Measurements from ENCODE around the gene GRM5. TPM values are rescaled to one million over a fixed set of nuclear protein-coding genes. Genes with fewer than 3 reads are reported as not detected.
"Not testable (repeated sequence)": the region's sequence is repeated elsewhere in the genome, so short reads cannot be mapped to it uniquely, and the experiment has no call there.

GRM5 gene
- total RNA-seq, 1 experiment from 2014 or later = 0.22 TPM

DNA sequence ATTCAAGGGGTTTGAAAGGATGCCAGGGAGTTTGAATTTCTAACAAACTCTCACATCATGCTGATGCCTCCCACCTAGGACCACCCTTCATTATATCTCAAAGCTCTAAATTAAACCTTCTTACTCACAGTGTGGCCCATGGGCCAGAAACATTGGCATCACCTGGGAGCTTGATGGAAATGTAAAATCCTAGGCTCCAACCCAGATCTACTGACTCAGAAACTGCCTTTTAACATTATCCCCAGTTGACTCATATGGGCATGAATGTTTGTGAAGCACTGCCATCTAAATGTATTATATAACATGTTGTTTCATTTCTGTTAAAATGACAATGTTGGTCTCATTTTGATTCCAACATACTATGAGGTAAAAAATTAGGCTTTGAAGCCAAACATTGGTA is 90.3 kb downstream of the GRM5 start:
- DNase-seq (ENCODE audit: low read depth) = peak; percentile 55

DNA sequence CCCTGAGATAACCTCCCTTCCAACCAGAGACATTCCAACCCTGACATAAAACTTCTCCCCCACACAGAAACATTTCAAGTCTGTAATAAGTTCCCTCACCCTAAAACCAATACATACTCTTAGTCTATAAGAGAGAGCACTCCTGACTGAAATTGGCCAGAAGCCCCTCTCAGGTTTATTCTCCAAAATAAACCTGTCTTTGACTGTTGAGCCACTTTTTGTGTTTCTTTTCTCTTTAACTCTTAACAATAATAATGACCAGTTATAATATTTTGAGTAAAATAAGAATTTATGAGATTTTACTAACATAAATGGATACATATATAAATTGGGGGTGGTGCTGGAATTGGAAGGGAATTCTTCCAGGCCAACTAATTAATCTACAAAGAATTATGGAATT is 93.6 kb downstream of the GRM5 start:
- DNase-seq (ENCODE audit: low read depth) = no peak

DNA sequence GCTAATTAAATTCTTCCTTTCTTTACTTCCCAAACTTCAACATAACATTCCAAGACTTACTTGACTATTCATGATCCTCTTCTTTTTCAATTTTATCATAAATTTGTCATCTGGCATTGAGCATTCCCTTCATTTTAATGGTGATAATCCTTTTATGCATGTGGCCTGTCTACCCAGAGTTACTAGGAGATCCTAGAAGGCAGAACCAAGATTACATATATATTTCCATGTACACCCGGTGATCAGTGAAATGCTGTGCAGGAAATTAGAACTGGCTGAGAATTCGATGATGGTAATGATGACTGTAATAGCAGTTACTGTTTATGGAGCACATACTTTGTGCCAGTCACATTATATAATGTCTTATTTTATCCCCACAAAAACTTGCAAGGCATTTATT is 104.2 kb downstream of the GRM5 start:
- not testable (repeated sequence) for DNase-seq (ENCODE audit: low read depth)

DNA sequence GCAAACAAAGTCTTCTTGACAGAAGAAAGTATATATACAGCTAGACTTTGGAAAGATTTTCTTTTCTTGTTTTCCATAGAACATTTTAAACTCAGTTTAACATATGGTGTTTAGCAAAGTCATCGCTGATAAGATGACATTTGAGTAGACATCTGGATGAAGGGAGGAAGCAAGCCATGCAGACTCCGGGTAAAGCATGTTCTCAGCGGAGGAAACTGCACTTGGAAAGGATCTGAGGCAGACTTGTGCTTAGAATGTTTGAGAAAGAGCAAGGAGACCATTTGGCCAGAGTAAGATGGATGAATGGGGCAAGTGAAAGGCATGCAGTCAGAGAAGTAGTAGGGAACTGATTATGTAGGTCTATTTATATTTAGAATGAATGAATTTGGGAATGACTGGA is 105.9 kb downstream of the GRM5 start:
- not testable (repeated sequence) for DNase-seq (ENCODE audit: low read depth)

DNA sequence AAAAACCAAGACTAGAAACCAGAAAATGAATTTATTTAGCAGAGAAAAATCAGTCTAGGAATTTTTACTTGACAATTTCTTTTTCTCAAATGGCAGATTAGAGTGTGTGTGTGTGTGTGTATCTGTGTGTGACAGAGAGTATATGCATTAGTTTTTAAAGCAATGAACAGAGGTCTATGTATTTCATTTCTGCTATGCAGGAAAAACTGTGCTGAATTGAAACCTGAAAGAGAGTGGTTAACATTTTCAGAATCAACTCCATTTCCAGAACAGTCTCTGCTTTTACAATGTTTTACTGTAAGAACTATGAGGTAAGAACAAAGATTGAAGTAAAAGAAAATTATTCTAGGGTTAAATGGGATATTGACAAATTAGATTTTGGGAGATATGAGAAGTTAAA is 114.8 kb downstream of the GRM5 start:
- no peak for DNase-seq (ENCODE audit: low read depth)

DNA sequence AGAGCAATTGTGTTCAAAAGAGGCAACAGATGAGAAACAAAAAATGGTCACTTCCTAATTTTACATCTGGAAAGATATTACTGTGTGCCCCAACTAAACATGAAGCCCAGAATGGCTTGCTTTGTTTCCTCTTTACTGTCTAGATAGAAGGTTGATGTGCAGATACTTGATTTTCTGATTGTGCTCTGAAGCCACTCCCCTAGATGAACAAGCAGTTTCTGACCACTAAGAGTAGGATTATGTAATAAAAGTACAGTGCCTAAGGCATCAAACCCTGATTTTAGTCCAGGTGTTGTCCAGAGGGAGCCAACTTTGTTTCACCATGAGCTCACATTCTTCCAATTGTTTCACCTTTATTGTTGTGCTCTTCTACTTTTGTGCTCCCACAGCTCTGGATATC is 116.9 kb downstream of the GRM5 start:
- DNase-seq (ENCODE audit: low read depth) = peak; percentile 10

DNA sequence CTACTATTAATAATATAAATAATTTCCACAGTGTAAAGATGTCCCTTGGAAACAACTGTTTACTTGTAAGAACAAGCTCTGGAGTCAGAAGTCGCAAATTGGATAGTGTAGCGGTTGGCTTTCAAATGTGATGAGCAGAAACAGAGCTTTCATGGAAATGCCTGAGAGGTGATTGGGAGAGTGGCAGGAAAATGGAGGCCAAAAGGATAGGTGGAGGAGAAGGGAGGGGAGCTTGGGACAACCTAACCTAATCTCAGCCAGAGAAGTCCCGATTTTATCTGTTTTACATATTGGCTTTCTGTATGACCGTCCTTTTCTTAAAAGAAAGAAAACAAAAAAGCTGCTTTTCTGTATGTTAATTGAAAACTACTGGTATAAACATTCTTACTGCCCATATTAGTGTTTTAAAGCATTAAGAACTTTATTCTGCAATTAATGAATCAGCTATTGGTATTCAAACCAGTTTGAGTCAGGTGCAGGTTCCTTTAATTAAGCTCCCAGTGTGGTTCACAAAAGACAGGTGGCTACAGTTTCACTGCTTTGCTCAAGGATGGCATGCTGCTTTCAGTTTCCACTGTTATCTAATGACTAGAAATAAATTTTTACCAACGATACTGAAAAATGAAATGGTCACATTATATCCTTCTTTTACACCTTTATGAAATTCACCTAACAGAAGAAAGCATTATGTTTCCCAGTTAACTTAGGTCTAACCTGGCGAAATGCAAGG is 117.8 kb downstream of the GRM5 start:
- DNase-seq (ENCODE audit: low read depth) = not testable (repeated sequence)

DNA sequence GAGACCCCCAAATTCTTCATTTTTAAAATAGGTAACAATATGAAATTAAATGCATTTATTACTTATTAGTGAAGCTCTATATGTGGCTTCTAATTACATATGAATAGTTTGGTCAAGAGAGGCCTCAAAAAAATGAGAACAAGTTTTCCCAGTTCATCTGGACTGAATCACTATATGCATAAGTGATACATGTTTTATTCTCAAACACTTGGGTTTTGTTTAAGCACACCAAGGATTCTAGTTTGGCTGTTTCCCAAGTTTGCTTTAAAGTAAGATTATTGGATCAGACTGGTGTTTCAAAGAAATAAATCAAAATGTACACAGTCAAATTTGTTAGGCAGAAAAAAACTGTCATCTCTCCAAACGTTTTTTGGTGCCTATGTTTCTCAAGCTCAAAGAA is 136.1 kb downstream of the GRM5 start:
- DNase-seq (ENCODE audit: low read depth) = peak; percentile 19

DNA sequence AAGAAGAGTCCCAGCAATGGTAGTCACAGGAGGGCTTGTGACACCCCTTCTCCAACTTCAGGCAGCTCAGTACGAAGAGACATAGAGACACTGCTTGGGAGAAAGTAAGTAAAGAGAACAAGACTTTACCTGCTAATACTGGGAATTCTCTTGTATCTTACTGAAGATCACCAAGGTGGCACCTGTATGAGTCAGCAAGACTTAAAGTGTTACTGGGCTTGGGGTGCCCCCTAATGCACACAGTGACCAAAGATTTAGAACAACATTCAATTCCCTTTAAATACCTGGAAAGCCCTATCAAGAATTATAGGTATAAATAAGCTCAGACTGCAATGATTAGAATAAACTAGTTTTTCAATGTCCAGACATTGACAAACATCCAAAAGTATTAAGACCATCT is 148.7 kb downstream of the GRM5 start:
- not testable (repeated sequence) for DNase-seq (ENCODE audit: low read depth)

DNA sequence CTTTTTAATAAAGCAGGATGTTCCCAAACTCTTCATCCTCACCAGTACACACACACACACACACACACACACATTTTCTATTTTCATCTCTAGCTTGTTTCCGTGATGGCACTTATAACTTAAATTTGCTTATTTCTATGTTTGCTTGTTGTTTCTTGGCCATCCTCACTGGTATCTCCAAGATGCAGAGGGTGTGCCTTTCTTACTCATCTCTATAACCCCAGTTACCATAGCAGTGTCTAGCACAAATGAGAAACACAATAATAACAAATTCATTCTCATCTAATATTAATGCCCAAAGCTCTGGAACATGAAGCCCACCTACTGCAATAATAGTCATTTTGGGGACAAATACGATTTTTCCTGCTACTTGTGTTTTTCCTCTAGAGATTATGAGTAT is 156.3 kb downstream of the GRM5 start:
- DNase-seq (ENCODE audit: low read depth) = no peak

DNA sequence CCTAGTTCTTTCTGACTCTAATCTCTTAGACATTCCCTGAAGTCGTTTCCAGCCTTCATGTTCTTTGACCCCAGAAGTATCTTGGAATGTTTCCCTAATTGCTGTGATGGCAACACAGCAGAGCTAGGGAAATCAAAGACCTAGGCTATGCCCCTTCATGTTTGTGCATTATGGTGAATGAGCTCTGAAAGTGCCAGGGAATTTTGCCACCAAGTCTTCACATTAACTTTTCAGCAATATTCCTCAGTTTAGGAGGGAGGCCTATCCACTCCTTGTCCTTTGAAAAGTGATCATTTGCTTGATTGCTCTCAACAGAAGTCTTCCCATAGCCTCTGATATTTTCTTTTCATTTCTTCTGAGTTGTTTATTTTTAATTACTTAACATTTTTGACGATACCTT is 164.3 kb downstream of the GRM5 start:
- not testable (repeated sequence) for DNase-seq (ENCODE audit: low read depth)

DNA sequence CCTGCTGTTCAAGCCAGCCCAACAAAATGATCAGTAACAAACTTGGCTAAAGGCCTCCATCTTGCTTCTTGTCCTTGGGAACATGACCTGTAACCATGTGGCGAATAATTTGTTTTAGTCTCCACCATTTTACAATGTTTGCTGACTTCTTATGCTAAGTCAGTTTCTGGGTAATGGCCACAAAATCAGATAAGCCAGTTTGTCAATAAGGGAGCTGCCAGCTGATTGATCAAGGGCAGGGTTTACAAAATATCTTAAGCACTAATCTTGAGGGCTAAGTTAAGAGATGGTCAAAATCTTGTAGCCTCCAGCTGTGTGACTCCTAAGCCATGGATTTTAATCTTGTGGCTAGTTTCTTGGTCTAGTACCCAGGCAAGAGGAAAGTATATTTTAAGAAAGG is 176.9 kb downstream of the GRM5 start:
- not testable (repeated sequence) for DNase-seq (ENCODE audit: low read depth)

DNA sequence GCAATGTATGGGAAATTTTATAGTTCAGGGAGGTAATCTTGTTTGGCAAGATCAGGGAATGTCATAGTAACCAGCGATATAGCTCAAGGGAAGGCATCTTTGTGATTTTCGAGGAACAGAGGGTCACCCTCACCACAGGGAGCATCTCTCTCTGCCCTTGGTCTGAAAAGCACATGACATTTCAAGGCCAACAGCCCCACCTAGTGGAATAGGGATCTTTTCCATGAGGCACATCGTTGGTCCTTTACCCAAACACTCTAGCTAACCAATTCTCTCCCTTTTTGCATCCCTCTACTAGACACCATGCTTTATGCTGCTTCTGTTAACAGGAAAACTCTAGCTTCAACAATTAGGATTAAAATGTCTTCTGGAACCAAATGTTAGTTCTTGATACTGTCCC is 179.0 kb downstream of the GRM5 start:
- DNase-seq (ENCODE audit: low read depth) = peak; percentile 70

DNA sequence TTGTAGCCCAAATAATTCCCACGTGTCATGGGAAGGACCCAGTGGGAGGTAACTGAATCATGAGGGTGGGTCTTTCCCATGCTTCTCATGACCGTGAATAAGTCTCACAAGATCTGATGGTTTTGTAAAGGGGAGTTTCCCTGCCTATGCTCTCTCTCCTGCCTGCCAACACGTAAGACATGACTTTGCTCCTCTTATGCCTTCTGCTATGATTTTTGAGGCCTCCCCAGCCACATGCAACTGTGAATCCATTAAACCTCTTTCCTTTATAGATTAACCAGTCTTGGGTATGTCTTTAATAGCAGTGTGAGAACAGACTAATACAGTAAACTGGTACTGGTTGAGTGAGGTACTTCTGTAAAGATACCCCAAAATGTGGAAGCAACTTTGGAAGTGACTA is 183.0 kb downstream of the GRM5 start:
- not testable (repeated sequence) for DNase-seq (ENCODE audit: low read depth)

DNA sequence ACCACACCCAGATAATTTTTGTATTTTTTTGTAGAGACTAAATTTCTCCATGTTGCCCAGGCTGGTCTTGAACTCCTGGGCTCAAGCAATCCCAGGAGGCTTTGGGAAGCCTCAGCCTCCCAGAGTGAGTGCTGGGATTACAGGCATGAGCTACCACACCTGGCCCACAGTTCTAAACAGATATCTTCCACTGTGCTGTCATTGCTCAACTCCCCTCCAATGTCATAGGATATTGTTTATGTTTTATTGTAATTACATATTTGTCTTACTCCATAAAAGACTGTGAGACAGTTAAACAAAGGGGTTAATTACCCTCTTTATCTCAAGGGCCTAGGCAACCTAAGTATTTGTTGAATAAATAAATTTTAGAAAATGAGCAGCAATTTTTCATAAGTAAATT is 204.2 kb downstream of the GRM5 start:
- no peak for DNase-seq (ENCODE audit: low read depth)

DNA sequence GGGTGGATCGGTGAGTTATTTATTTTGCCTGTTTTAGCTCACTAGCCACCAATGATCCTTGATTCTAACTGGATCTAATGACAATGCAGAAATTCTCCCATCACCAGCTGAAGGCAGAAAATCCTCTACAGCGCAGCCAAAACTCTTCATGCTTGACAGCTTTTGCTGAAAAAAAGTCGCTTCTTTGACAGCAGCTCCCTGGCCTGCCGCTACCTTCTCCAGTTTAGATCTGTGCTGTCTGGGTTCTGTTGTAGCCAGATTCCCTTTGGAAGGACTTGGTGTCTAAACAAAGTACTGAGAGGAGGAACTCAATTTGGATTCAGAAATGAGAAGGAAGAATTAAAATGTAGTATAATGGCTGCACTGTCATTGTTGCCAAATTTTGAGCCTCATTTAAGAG is 205.4 kb downstream of the GRM5 start:
- DNase-seq (ENCODE audit: low read depth) = not testable (repeated sequence)

DNA sequence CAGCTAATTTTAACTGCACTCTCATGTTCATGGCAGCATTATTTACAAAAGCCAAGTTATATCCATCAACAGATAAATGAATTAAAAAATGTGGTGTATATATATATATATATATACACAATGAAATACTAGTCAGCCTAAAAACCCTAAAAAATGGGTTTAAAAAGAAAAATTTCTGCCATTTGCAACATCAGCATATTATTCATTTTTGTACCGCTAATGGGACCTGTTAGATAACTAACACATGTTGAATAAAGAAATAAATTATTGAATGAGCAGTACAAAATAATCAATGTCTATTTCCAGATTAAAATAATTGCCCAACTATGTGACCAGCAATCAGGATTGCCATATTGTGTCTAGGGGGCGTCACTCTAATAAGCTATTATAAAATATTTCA is 211.8 kb downstream of the GRM5 start:
- not testable (repeated sequence) for DNase-seq (ENCODE audit: low read depth)

DNA sequence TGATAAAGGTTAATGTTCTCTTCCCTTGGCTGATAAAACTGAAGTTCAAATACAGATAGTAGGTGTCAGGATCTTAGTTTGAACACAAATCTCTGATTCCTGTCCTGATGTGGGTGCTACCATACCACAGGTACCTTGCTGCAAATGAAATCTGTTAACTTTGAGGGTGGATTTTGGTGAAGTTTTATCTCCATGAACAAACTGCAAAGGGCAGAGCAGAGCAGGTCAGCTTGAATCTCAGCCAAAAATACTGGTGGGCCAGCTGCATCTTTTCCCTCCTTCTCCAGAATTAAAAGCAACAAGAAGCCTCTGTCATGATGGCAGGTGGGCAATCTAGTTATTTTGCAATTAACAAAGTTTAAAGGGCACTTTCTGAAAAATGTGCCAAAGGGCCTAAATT is 214.2 kb downstream of the GRM5 start:
- DNase-seq (ENCODE audit: low read depth) = not testable (repeated sequence)

DNA sequence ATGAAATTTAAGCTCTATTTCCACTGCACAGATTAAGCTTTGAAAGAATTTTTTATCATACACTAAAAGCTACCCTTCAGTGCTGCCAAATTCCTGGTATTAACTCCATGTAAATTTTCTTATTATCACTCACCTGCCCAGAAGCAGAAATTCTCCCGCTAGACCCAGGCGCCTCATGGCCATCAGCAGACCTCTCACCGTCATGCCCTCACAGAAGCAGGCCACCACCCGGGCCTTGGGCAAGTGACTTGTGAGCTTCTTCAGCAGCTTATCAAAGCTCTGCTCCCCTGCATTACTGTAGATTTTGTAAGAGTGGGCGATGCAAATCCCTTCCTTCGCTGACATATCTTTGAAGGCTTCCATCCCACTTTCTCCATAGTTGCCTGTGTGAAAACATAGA is 216.0 kb downstream of the GRM5 start:
- DNase-seq (ENCODE audit: low read depth) = not testable (repeated sequence)

DNA sequence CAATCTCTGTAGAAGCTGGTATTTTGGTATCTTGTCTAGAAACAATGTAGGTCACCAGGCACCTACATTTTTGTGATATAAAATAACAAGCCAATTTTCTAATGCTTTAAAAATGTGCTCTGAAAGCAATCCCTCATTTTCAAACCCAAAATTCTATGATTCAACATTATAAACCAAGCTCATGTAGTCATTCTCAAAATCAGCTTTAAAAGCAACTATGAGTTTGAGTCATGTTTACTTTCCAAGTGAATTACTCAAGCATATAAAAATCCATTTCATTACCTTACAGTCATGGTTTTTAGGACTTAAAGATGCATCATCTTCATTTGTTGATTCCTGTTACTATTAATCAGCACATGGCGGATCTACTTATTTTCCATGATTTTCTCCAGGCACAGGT is 216.4 kb downstream of the GRM5 start:
- DNase-seq (ENCODE audit: low read depth) = peak; percentile 76

DNA sequence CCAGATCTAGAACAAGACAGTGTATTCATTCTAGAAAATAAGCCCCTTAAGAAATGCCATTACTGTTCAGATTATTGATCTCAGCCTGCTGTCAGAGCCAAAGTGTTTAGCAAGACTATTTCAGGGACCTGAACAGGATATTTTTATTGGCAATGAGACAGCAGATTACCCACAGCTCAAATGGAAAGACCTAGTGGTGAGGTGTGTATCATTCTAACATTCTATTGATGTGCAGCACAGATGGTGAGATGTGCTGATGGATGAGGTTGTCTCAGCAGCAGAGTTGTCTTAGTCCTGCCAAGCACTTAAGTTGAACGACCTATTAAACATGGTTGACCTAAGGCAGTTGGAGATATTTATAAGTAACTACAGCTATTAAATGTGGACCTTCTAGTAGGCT is 219.5 kb downstream of the GRM5 start:
- not testable (repeated sequence) for DNase-seq (ENCODE audit: low read depth)

DNA sequence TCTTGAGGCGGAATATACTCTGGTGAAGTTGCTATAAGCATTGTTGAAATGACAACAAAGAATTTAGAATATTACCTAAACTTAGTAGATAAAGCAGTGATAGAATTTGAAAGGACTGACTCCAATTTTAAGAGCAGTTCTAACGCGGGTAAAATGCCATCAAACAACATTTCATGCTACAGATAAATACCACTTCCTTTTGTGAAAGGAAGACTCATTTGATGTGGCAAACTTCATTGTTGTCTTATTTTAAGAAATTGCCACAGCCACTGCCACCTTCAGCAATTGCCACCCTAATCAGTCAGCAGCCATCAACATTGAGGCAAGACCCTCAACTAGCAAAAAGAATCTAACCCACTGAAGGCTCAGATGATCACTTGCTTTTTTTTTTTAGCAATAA is 220.8 kb downstream of the GRM5 start:
- not testable (repeated sequence) for DNase-seq (ENCODE audit: low read depth)

DNA sequence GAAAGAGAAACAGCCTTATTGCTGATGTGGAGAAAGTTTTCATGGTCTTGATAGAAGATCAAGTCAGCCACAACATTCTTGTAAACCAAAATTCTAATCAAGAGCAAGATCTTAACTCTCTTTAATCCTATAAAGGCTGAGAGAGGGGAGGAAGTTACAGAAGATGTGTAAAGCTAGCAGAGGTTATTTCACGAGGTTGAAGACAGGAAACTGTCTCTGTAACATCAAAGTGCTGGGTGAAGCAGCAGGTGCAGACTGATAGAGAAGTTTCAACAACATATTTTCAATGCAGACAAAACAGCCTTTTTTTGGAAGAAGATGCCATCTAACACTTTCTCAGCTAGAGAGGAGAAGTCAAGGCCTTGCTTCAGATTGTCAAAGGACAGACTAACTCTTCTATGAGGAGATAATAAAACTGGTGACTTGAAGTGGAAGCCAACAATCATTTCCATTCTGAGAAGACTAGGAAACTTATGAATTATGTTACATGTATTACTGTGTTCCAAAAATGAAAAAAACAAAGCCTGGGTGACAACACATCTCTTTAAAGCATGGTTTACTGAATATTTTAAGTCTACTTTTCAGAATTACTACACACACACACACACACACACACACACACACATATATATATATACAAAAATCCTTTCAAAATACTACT is 221.9 kb downstream of the GRM5 start:
- DNase-seq (ENCODE audit: low read depth) = not testable (repeated sequence)

DNA sequence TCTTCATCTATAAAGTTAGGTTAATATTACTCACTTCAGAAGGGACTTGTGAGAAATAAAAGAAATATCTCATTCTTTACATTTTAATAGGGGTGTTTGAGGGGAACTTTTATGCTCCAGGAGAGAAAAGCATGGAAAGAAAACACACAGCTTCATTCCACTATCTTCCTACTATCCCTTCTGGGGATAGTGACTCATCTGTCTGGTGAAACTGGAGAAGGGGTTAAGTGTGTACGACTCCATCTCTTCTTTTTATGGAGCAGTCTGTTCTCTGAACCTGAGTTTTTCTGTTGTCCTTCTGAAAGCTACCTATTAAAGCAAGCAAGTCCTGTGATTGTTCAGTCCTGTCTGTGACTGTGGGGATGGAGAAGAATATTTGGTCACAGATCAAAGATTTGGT is 227.6 kb downstream of the GRM5 start:
- DNase-seq (ENCODE audit: low read depth) = peak; percentile 69

All from M059J (cell line).